IMR-90 (cell line): Measurements from ENCODE around the gene ARMH4. TPM values are rescaled to one million over a fixed set of nuclear protein-coding genes. Genes with fewer than 3 reads are reported as not detected.

ENCODE experiments used
- ATAC-seq: fragments of 200-7000 bp; cut with Tn5 transposase; 2 replicates; pipeline ENCODE4 v1.9.1; 2020; ENCODE audit warnings: low read depth, mild to moderate bottlenecking, moderate library complexity
- BruUV-seq: library from RNA; stranded (reverse); fragments of 400-500 nt; replicated peaks from 2 replicates; lab custom pipeline; 2021; lab: Mats Ljungman, UMichigan
- CTCF ChIA-PET: fragments of 300-600 bp; formaldehyde crosslinking; extraction: SDS; loops from one replicate; lab custom pipeline; 2021; ENCODE audit warnings: antibody characterized with exemption; lab: Yijun Ruan, JAX
- POLR2A ChIA-PET: fragments of 300-600 bp; sonication (Branson Sonifier 250); formaldehyde crosslinking; loops from one replicate; lab custom pipeline; 2022; ENCODE audit warnings: antibody characterized with exemption; ENCODE audit not compliant: unreplicated experiment; lab: Charles Lee
- DNase-seq: peaks from one replicate; pipeline ENCODE4 v3.0.0; 2013
- H2AFZ ChIP-seq: replicated peaks from 2 replicates; pipeline ENCODE3; 2013; ENCODE audit warnings: low read length, mild to moderate bottlenecking; ENCODE audit not compliant: poor library complexity
- H2AK5ac ChIP-seq: 2 replicates; pipeline ENCODE4 v1.6.1; 2013; ENCODE audit warnings: low read depth, low read length, inconsistent platforms
- H2AK9ac ChIP-seq: replicated peaks from 2 replicates; pipeline ENCODE3; 2013; ENCODE audit warnings: mild to moderate bottlenecking, low read depth, low read length, moderate library complexity; ENCODE audit not compliant: poor library complexity
- H2BK120ac ChIP-seq: 2 replicates; pipeline ENCODE4 v1.6.1; 2013; ENCODE audit warnings: low read depth, low read length, inconsistent platforms
- H2BK15ac ChIP-seq: 3 replicates; pipeline ENCODE4 v1.6.1; 2013; ENCODE audit warnings: low read depth, low read length, inconsistent platforms
- H2BK20ac ChIP-seq: 2 replicates; pipeline ENCODE4 v1.6.1; 2013; ENCODE audit warnings: low read depth, mild to moderate bottlenecking, inconsistent platforms, low read length, moderate library complexity
- H2BK5ac ChIP-seq: 2 replicates; pipeline ENCODE4 v1.6.1; 2013; ENCODE audit warnings: mild to moderate bottlenecking, low read depth, low read length, inconsistent platforms; ENCODE audit not compliant: poor library complexity, severe bottlenecking
- H3K14ac ChIP-seq: replicated peaks from 2 replicates; pipeline ENCODE4 v1.6.1; 2013; ENCODE audit warnings: low read depth, low read length, inconsistent platforms
- H3K18ac ChIP-seq: 2 replicates; pipeline ENCODE4 v1.6.1; 2013; ENCODE audit warnings: low read depth, low read length, control low read depth
- H3K23ac ChIP-seq: 2 replicates; pipeline ENCODE4 v1.6.1; 2013; ENCODE audit warnings: low read depth, low read length, inconsistent platforms
- H3K27ac ChIP-seq: 2 replicates; pipeline ENCODE4 v1.5.1; 2013; ENCODE audit warnings: mild to moderate bottlenecking, control low read depth, low read length; ENCODE audit not compliant: insufficient read depth
- H3K27me3 ChIP-seq: 2 replicates; pipeline ENCODE4 v1.6.1; 2013; ENCODE audit warnings: low read length; ENCODE audit not compliant: control insufficient read depth, insufficient read depth
- H3K36me3 ChIP-seq: 2 replicates; pipeline ENCODE4 v1.6.1; 2013; ENCODE audit warnings: low read length, mixed read lengths; ENCODE audit not compliant: control insufficient read depth, insufficient read depth
- H3K4ac ChIP-seq: 2 replicates; pipeline ENCODE4 v1.6.1; 2013; ENCODE audit warnings: low read depth, low read length, inconsistent platforms
- H3K4me1 ChIP-seq: 2 replicates; pipeline ENCODE4 v1.6.1; 2013; ENCODE audit warnings: low read length, mixed read lengths; ENCODE audit not compliant: control insufficient read depth, insufficient read depth
- H3K4me2 ChIP-seq: 2 replicates; pipeline ENCODE4 v1.6.1; 2013; ENCODE audit warnings: low read depth, mild to moderate bottlenecking, control low read depth, low read length, moderate library complexity
- H3K4me3 ChIP-seq: 2 replicates; pipeline ENCODE4 v1.5.1; 2013; ENCODE audit warnings: low read depth, mild to moderate bottlenecking, control low read depth, low read length, moderate library complexity; ENCODE audit not compliant: insufficient read depth
- H3K56ac ChIP-seq: 2 replicates; pipeline ENCODE4 v1.6.1; 2013; ENCODE audit warnings: low read length, inconsistent platforms; ENCODE audit not compliant: insufficient read depth; ENCODE audit errors: extremely low read depth
- H3K79me1 ChIP-seq, 2 experiments: 2 replicates each; pipeline ENCODE4 v1.6.1; 2013; ENCODE audit warnings: low read length in 2 of 2, inconsistent platforms in 1 of 2, low read depth in 1 of 2
- H3K9ac ChIP-seq: 2 replicates; pipeline ENCODE4 v1.6.1; 2013; ENCODE audit warnings: low read depth, low read length, control low read depth
- H3K9me1 ChIP-seq: 2 replicates; pipeline ENCODE4 v1.6.1; 2013; ENCODE audit warnings: low read length, inconsistent platforms; ENCODE audit not compliant: insufficient read depth
- H3K9me3 ChIP-seq: 2 replicates; pipeline ENCODE4 v1.6.1; 2013; ENCODE audit warnings: low read length; ENCODE audit not compliant: control insufficient read depth, insufficient read depth
- H4K20me1 ChIP-seq: 2 replicates; pipeline ENCODE4 v1.6.1; 2013; ENCODE audit warnings: low read length, inconsistent platforms; ENCODE audit not compliant: insufficient read depth
- H4K5ac ChIP-seq: 2 replicates; pipeline ENCODE4 v1.6.1; 2013; ENCODE audit warnings: mild to moderate bottlenecking, low read depth, low read length, control low read depth
- H4K8ac ChIP-seq, 2 experiments: 2 replicates each; pipeline ENCODE4 v1.6.1; 2013; ENCODE audit warnings: low read depth in 2 of 2, low read length in 2 of 2, control low read depth in 1 of 2, inconsistent platforms in 1 of 2
- H4K91ac ChIP-seq: 2 replicates; pipeline ENCODE4 v1.6.1; 2013; ENCODE audit warnings: low read depth, low read length, inconsistent platforms; ENCODE audit not compliant: insufficient read depth
- CEBPB ChIP-seq: IDR thresholded peaks from 2 replicates; pipeline ENCODE4 v1.6.1; 2012; ENCODE audit warnings: low read depth, low read length, improper control_type of control experiment
- FOS ChIP-seq: fragments of 150-350 bp; IDR thresholded peaks from 2 replicates; pipeline ENCODE4 v1.6.1; 2016; ENCODE audit warnings: low read depth, low read length
- MAZ ChIP-seq: IDR thresholded peaks from 2 replicates; pipeline ENCODE4 v1.6.1; 2012; ENCODE audit warnings: low read depth, mild to moderate bottlenecking, low read length, improper control_type of control experiment, moderate library complexity, borderline replicate concordance
- RCOR1 ChIP-seq: IDR thresholded peaks from 2 replicates; pipeline ENCODE4 v1.6.1; 2012; ENCODE audit warnings: mild to moderate bottlenecking, low read length, improper control_type of control experiment; ENCODE audit not compliant: insufficient replicate concordance
- RFX5 ChIP-seq: IDR thresholded peaks from 2 replicates; pipeline ENCODE4 v1.8.0; 2012; ENCODE audit warnings: low read depth, mild to moderate bottlenecking, low read length, moderate library complexity
- dilution Hi-C: fragments of 300-500 bp; cut with HindIII; formaldehyde crosslinking; loops from one replicate; pipeline ENCODE4 v1.14.3; 2018; ENCODE audit warnings: low sequenced_read_pairs; ENCODE audit not compliant: unreplicated experiment
- in situ Hi-C: fragments of 300-500 bp; cut with MboI; formaldehyde crosslinking; loops from 3 replicates; pipeline ENCODE4 v1.14.3; 2019; ENCODE audit warnings: low sequenced_read_pairs, inconsistent platforms, mixed read lengths
- intact Hi-C: fragments of 100-400 bp; cut with micrococcal nuclease; formaldehyde crosslinking; loops from 2 replicates; pipeline ENCODE4 v1.10.0; 2022
- polyA plus RNA-seq, 3 experiments: library from polyadenylated mRNA; depleted of rRNA; stranded (reverse); fragments of >200 nt; gene quantifications; 2 replicates each; pipeline ENCODE4 v1.2.3, GENCODE V29; 2012; ENCODE audit warnings: low replicate concordance in 1 of 3
- total RNA-seq: library from RNA; depleted of rRNA; stranded (reverse); fragments of >200 nt; gene quantifications from 2 replicates; pipeline ENCODE4 v1.2.3, GENCODE V29; 2012

Gene ARMH4
- total and polyA plus RNA-seq, 2 of the 4 experiments (the other 2 are of a cell fraction) = 4.6 to 5.6 TPM

GRCh38 chr14:58055497-58056010 lies 96.5 kb downstream of the ARMH4 start:
- H3K9me1 ChIP-seq = no peaks in the 10 kb centered on the region
- no peak overlapping the region for H3K4me2 ChIP-seq
- H3K4ac ChIP-seq = no peak overlapping the region
- in situ Hi-C loops (no loop called here), intact Hi-C loops (loop anchor here (10.0 kb wide), 1 partner anchor 331 kb away; no protein-coding TSS in a partner anchor), dilution Hi-C loops (no loop called here)
- no peak overlapping the region for H3K18ac ChIP-seq
- no peak overlapping the region for H4K91ac ChIP-seq
- POLR2A ChIA-PET = no interaction called here
- BruUV-seq = no TSS peak
- no peak overlapping the region for H2AK5ac ChIP-seq
- peaks cover 2% of the 10 kb centered on the region for H3K27me3 ChIP-seq
- no peak overlapping the region for H2BK120ac ChIP-seq
- no peaks in the 10 kb centered on the region for H3K79me1 ChIP-seq
- no peak overlapping the region for H4K5ac ChIP-seq
- no peak overlapping the region for H3K9ac ChIP-seq
- no peak overlapping the region for H2BK15ac ChIP-seq
- no peak overlapping the region for H4K8ac ChIP-seq
- H4K20me1 ChIP-seq = no peaks in the 10 kb centered on the region
- H3K14ac ChIP-seq = no peak overlapping the region
- H3K4me1 ChIP-seq = no peaks in the 10 kb centered on the region
- ATAC-seq (no peak), DNase-seq (no peak)
- H3K9me3 ChIP-seq = no peaks in the 10 kb centered on the region
- H3K4me3 ChIP-seq = no peak overlapping the region
- no peak overlapping the region for H2BK20ac ChIP-seq
- no peaks in the 10 kb centered on the region for H3K36me3 ChIP-seq
- no peak overlapping the region for H3K27ac ChIP-seq
- CTCF ChIA-PET = interaction anchor here (1.0 kb wide), 1 partner anchor 9 kb away, joined by 3 read pairs; no protein-coding TSS in a partner anchor
- no peak overlapping the region for H2AFZ ChIP-seq
- H2BK5ac ChIP-seq = no peak overlapping the region
- H3K23ac ChIP-seq = no peak overlapping the region
- TF ChIP-seq FOS (no peak), RCOR1 (no peak), CEBPB (no peak), RFX5 (no peak), MAZ (no peak)
- no peak overlapping the region for H2AK9ac ChIP-seq
- no peak overlapping the region for H3K56ac ChIP-seq
